ENCODE measurements around the gene TMPRSS4. TPM values are rescaled to one million over a fixed set of nuclear protein-coding genes. Genes with fewer than 3 reads are reported as not detected.

Gene TMPRSS4
- polyA plus RNA-seq, 1 of the 3 experiments (the other 2 are of a cell fraction): not detected

DNA sequence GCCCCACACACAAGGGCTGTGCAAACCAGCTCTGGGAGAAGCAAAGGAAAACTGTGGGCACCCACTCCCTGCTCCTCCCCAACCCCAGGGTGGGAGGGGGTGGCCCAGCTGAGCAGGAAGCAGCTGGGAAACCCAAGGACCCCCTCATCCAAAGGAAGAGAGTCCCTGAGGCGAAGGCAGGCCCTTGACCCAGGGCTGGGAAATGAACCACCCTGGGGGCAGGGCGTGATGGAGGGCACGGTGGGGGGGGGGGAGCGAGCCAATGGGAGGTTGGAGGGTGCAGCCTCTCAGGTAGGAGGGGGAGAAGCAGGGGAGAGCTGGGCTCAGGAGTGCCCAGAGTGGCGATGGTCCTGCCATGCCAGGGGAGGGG lies 58.9 kb downstream of the TMPRSS4 start:
- no peaks in the 10 kb centered on the region for H3K79me2 ChIP-seq (ENCODE audit: insufficient read depth)
- no peaks in the 10 kb centered on the region for H3K9me2 ChIP-seq
- TF ChIP-seq RXRA (IDR thresholded peaks at IDR 0.05; ENCODE audit: borderline replicate concordance, low read depth): no peak
- no peak for TF ChIP-seq MEF2A (IDR thresholded peaks at IDR 0.05; ENCODE audit: borderline replicate concordance, low read depth)
- no peak for TF ChIP-seq SIN3A (IDR thresholded peaks at IDR 0.05; ENCODE audit: borderline replicate concordance, low read depth, low read length)
- TF ChIP-seq FOSL2 (IDR thresholded peaks at IDR 0.05; ENCODE audit: borderline replicate concordance, low read depth): no peak
- TF ChIP-seq, protein P1, sequence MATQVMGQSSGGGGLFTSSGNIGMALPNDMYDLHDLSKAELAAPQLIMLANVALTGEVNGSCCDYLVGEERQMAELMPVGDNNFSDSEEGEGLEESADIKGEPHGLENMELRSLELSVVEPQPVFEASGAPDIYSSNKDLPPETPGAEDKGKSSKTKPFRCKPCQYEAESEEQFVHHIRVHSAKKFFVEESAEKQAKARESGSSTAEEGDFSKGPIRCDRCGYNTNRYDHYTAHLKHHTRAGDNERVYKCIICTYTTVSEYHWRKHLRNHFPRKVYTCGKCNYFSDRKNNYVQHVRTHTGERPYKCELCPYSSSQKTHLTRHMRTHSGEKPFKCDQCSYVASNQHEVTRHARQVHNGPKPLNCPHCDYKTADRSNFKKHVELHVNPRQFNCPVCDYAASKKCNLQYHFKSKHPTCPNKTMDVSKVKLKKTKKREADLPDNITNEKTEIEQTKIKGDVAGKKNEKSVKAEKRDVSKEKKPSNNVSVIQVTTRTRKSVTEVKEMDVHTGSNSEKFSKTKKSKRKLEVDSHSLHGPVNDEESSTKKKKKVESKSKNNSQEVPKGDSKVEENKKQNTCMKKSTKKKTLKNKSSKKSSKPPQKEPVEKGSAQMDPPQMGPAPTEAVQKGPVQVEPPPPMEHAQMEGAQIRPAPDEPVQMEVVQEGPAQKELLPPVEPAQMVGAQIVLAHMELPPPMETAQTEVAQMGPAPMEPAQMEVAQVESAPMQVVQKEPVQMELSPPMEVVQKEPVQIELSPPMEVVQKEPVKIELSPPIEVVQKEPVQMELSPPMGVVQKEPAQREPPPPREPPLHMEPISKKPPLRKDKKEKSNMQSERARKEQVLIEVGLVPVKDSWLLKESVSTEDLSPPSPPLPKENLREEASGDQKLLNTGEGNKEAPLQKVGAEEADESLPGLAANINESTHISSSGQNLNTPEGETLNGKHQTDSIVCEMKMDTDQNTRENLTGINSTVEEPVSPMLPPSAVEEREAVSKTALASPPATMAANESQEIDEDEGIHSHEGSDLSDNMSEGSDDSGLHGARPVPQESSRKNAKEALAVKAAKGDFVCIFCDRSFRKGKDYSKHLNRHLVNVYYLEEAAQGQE (IDR thresholded peaks at IDR 0.05; ENCODE audit: low read depth, low read length): no peak
- TF ChIP-seq CHD2 (IDR thresholded peaks at IDR 0.05; ENCODE audit: low read length, partially characterized antibody): no peak
- TF ChIP-seq YY1 (IDR thresholded peaks at IDR 0.05; ENCODE audit: low read depth): no peak
- whole genome bisulfite sequencing (ENCODE audit: low lambda C conversion rate): 44% methylated on average over 4 of the region's 5 CpGs
- no peaks in the 10 kb centered on the region for H4K20me1 ChIP-seq (ENCODE audit: insufficient read depth)
- no peak for DNase-seq
- H3K27me3 ChIP-seq (ENCODE audit: insufficient read depth): peaks cover 40% of the 10 kb centered on the region
- no peak overlapping the region for H3K9ac ChIP-seq
- POLR2A ChIA-PET: no interaction called here
- H3K4me2 ChIP-seq: no peak overlapping the region
- no peaks in the 10 kb centered on the region for H3K36me3 ChIP-seq (replicated peaks in 1 of 2; ENCODE audit: control insufficient read depth in 1 of 2, insufficient read depth in 2 of 2, low read length in 1 of 2)
- no peaks in the 10 kb centered on the region for H3K9me3 ChIP-seq
- no peaks in the 10 kb centered on the region for H3K4me1 ChIP-seq (ENCODE audit: control insufficient read depth in 1 of 2, insufficient read depth in 2 of 2, low read depth in 1 of 2, low read length in 1 of 2)
- no peaks in the 10 kb centered on the region for H3F3A ChIP-seq (replicated peaks; ENCODE audit: insufficient read depth)
- no peak overlapping the region for H2AFZ ChIP-seq (ENCODE audit: low read depth)
- CTCF ChIA-PET: interaction anchor here (0.6 to 15.5 kb wide), 4 partner anchors 9 to 36 kb away, joined by 4 to 246 read pairs (median 12); no protein-coding TSS in a partner anchor
- no peak overlapping the region for H3K27ac ChIP-seq (ENCODE audit: low read depth in 2 of 2, low read length in 1 of 2)
- H3K4me3 ChIP-seq (ENCODE audit: low read depth in 2 of 2, low read length in 1 of 2): no peak overlapping the region

DNA sequence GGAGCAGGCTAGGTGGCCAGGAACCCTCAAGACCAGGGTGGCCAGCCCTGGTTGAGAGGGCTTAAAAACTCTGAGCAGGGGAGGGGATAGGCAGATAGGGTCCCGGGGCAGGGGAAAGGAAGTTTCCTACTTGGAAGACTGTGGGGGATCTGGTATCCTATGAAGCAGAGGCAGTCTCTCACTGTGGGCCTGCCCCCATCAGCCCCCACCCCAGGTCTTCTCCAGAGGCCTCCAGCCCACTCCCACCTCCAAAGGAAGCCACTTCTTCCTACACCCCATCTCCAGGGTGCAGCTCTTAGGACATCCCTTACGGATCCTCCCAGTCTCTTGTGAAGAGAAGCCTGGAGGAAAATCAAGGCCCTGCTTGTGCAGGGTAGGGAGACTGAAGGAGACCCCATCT lies 59.5 kb downstream of the TMPRSS4 start:
- no peak overlapping the region for H3K4me3 ChIP-seq (ENCODE audit: low read depth in 2 of 2, low read length in 1 of 2)
- H2AFZ ChIP-seq (ENCODE audit: low read depth): no peak overlapping the region
- CTCF ChIA-PET: interaction anchor here (1.9 to 15.5 kb wide), 3 partner anchors 20 to 62 kb away, joined by 5 to 246 read pairs (median 10); no protein-coding TSS in a partner anchor
- 20% methylated on average over 1 of the region's 2 CpGs for WGBS (ENCODE audit: low lambda C conversion rate)
- no peak overlapping the region for H3K27ac ChIP-seq (ENCODE audit: low read depth in 2 of 2, low read length in 1 of 2)
- H3K36me3 ChIP-seq (replicated peaks in 1 of 2; ENCODE audit: control insufficient read depth in 1 of 2, insufficient read depth in 2 of 2, low read length in 1 of 2): no peaks in the 10 kb centered on the region
- H3K9me3 ChIP-seq: no peaks in the 10 kb centered on the region
- POLR2A ChIA-PET: no interaction called here
- H3K9me2 ChIP-seq: no peaks in the 10 kb centered on the region
- no peak overlapping the region for H3K4me2 ChIP-seq
- H3K4me1 ChIP-seq (ENCODE audit: control insufficient read depth in 1 of 2, insufficient read depth in 2 of 2, low read depth in 1 of 2, low read length in 1 of 2): no peaks in the 10 kb centered on the region
- DNase-seq: no peak
- no peaks in the 10 kb centered on the region for H3F3A ChIP-seq (replicated peaks; ENCODE audit: insufficient read depth)
- no peaks in the 10 kb centered on the region for H3K79me2 ChIP-seq (ENCODE audit: insufficient read depth)
- no peaks in the 10 kb centered on the region for H4K20me1 ChIP-seq (ENCODE audit: insufficient read depth)
- peaks cover 40% of the 10 kb centered on the region for H3K27me3 ChIP-seq (ENCODE audit: insufficient read depth)
- TF ChIP-seq YY1 (IDR thresholded peaks at IDR 0.05; ENCODE audit: low read depth) (no peak), TCF12 (IDR thresholded peaks at IDR 0.05) (no peak), TEAD4 (IDR thresholded peaks at IDR 0.05; ENCODE audit: borderline replicate concordance, insufficient read depth) (no peak), FOXM1 (IDR thresholded peaks at IDR 0.05; ENCODE audit: low read depth) (no peak), POLR2AphosphoS5 (IDR thresholded peaks at IDR 0.05; ENCODE audit: low read depth, low read length) (no peak), MEF2A (IDR thresholded peaks at IDR 0.05; ENCODE audit: borderline replicate concordance, low read depth) (no peak), FOSL2 (IDR thresholded peaks at IDR 0.05; ENCODE audit: borderline replicate concordance, low read depth) (no peak), NRF1 (IDR thresholded peaks at IDR 0.05; ENCODE audit: low read depth, low read length) (no peak), JUND (IDR thresholded peaks at IDR 0.05) (no peak), GATA2 (CRISPR knock-in tag; IDR thresholded peaks at IDR 0.05) (no peak), ELF1 (IDR thresholded peaks at IDR 0.05) (no peak), EP300 (IDR thresholded peaks at IDR 0.05; ENCODE audit: borderline replicate concordance in 1 of 2, low read depth in 1 of 2, low read length in 1 of 2) (no peak), EZH2phosphoT487 (IDR thresholded peaks at IDR 0.05; ENCODE audit: borderline replicate concordance, low read depth) (no peak)
- TF ChIP-seq, protein P2, sequence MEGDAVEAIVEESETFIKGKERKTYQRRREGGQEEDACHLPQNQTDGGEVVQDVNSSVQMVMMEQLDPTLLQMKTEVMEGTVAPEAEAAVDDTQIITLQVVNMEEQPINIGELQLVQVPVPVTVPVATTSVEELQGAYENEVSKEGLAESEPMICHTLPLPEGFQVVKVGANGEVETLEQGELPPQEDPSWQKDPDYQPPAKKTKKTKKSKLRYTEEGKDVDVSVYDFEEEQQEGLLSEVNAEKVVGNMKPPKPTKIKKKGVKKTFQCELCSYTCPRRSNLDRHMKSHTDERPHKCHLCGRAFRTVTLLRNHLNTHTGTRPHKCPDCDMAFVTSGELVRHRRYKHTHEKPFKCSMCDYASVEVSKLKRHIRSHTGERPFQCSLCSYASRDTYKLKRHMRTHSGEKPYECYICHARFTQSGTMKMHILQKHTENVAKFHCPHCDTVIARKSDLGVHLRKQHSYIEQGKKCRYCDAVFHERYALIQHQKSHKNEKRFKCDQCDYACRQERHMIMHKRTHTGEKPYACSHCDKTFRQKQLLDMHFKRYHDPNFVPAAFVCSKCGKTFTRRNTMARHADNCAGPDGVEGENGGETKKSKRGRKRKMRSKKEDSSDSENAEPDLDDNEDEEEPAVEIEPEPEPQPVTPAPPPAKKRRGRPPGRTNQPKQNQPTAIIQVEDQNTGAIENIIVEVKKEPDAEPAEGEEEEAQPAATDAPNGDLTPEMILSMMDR (IDR thresholded peaks at IDR 0.05): no peak
- TF ChIP-seq, protein P3, sequence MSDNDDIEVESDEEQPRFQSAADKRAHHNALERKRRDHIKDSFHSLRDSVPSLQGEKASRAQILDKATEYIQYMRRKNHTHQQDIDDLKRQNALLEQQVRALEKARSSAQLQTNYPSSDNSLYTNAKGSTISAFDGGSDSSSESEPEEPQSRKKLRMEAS (IDR thresholded peaks at IDR 0.05; ENCODE audit: low read depth): no peak
- H3K9ac ChIP-seq: no peak overlapping the region

All from SK-N-SH (cell line).